GM10266 (cell line): ENCODE measurements around the gene ZNF79.

ENCODE experiments used
- DNase-seq: peaks from one replicate; pipeline ENCODE4 v3.0.0; 2012; ENCODE audit errors: extremely low spot score
- CTCF ChIP-seq: IDR thresholded peaks from 2 replicates; pipeline ENCODE4 v1.5.1; 2012; ENCODE audit warnings: mild to moderate bottlenecking, low read depth; ENCODE audit not compliant: control insufficient read depth, insufficient read depth; ENCODE audit errors: missing control alignments

ZNF79 gene

GRCh38 chr9:127428348-127428747, 4.2 kb downstream of the ZNF79 start:
- DNase-seq = no peak

GRCh38 chr9:127430415-127430814, 6.2 kb downstream of the ZNF79 start:
- DNase-seq = no peak
- no peak for TF ChIP-seq CTCF

More at GRCh38 chr9:127428348-127428747, 4.2 kb downstream of the ZNF79 start:
- no peak for TF ChIP-seq CTCF

- TF ChIP-seq CTCF = no peak
- no peak for DNase-seq
Observed at GRCh38 chr9:127437497-127438264, 13.5 kb downstream of the ZNF79 start.

- no peak for DNase-seq
- no peak for TF ChIP-seq CTCF
Observed at GRCh38 chr9:127438394-127438793, 14.2 kb downstream of the ZNF79 start.

GRCh38 chr9:127444283-127444920, 20.2 kb downstream of the ZNF79 start:
- no peak for DNase-seq
- no peak for TF ChIP-seq CTCF

GRCh38 chr9:127444921-127445850, 21.0 kb downstream of the ZNF79 start:
- no peak for TF ChIP-seq CTCF
- no peak for DNase-seq
